GM21528 (cell line): ENCODE results near the gene DENND4B.
A peak's percentile ranks its signal among the peaks of the same experiment; 100 is the strongest.

ENCODE experiments used
- ATAC-seq: cut with Tn5 transposase; IDR thresholded peaks from one replicate; pipeline ENCODE4 v1.9.1; 2021; ENCODE audit warnings: mild to moderate bottlenecking, moderate library complexity; ENCODE audit not compliant: unreplicated experiment, low FRiP score

The DENND4B gene

GRCh38 chr1:153973525-153973924, 27.0 kb upstream of the DENND4B start:
- no peak for ATAC-seq

- ATAC-seq = no peak
Observed at GRCh38 chr1:153973071-153973470, 26.6 kb upstream of the DENND4B start.

GRCh38 chr1:153970346-153970745, 23.8 kb upstream of the DENND4B start:
- no peak for ATAC-seq

GRCh38 chr1:153968972-153969371, 22.5 kb upstream of the DENND4B start:
- no peak for ATAC-seq

- ATAC-seq = no peak
Observed at GRCh38 chr1:153968408-153968807, 21.9 kb upstream of the DENND4B start.

- no peak for ATAC-seq
Observed at GRCh38 chr1:153968000-153968363, 21.5 kb upstream of the DENND4B start.

GRCh38 chr1:153967107-153967999, 20.8 kb upstream of the DENND4B start, which contains the start of gene CREB3L4:
Gene CREB3L4, plus strand, starts transcription at chr1:153967902. Its CDS starts 624 bp downstream, at chr1:153968526.
- ATAC-seq = peak; percentile 64

- no peak for ATAC-seq
Observed at GRCh38 chr1:153963850-153964331, 17.4 kb upstream of the DENND4B start.

GRCh38 chr1:153963030-153963849, 16.7 kb upstream of the DENND4B start, which contains the start of gene SLC39A1:
Gene SLC39A1, minus strand, starts transcription at chr1:153963537. Its CDS starts 822 bp downstream, at chr1:153962715.
- peak; percentile 48 for ATAC-seq

GRCh38 chr1:153962088-153963029, 15.8 kb upstream of the DENND4B start:
- no peak for ATAC-seq

- ATAC-seq = no peak
Observed at GRCh38 chr1:153961421-153961820, 14.9 kb upstream of the DENND4B start.

- no peak for ATAC-seq
Observed at GRCh38 chr1:153960206-153960605, 13.7 kb upstream of the DENND4B start.

GRCh38 chr1:153959454-153959853, 12.9 kb upstream of the DENND4B start:
- ATAC-seq = no peak

GRCh38 chr1:153958961-153959260, 12.4 kb upstream of the DENND4B start:
- no peak for ATAC-seq

GRCh38 chr1:153958111-153958960, 11.8 kb upstream of the DENND4B start, which contains the start of gene CRTC2:
Gene CRTC2, minus strand, starts transcription at chr1:153958612. Its CDS starts 115 bp downstream, at chr1:153958497.
- peak; percentile 71 for ATAC-seq

GRCh38 chr1:153957744-153958110, 11.2 kb upstream of the DENND4B start:
- peak; percentile 15 for ATAC-seq

- no peak for ATAC-seq
Observed at GRCh38 chr1:153956997-153957715, 10.6 kb upstream of the DENND4B start.

- no peak for ATAC-seq
Observed at GRCh38 chr1:153954826-153955225, 8.3 kb upstream of the DENND4B start.
